K562 (cell line): ENCODE data around the gene RBM4B. TPM values are rescaled to one million over a fixed set of nuclear protein-coding genes. Genes with fewer than 3 reads are reported as not detected.

Experiments
- HNRNPK ChIP-seq: fragments of 200-400 bp; formaldehyde crosslinking; IDR thresholded peaks from one replicate; pipeline ENCODE4 v1.6.1; 2018; ENCODE audit warnings: mild to moderate bottlenecking, low read depth, low read length; ENCODE audit not compliant: poor library complexity, severe bottlenecking
- MYC ChIP-seq, 2 experiments: fragments of 250-450 bp in 1 of 2; sonication (Bioruptor Pico) in 1 of 2; IDR thresholded peaks; 2 replicates each; pipeline versions ENCODE4 v1.5.1 to v1.6.1; 2012 to 2021; ENCODE audit warnings: low read depth in 2 of 2, borderline replicate concordance in 1 of 2, improper control_type of control experiment in 1 of 2, low read length in 1 of 2, mild to moderate bottlenecking in 1 of 2, moderate library complexity in 1 of 2
- PURB ChIP-seq: sonication (generic); formaldehyde crosslinking; IDR thresholded peaks from 2 replicates; pipeline ENCODE4 v1.9.0; 2021; ENCODE audit warnings: low read depth, mild to moderate bottlenecking, missing genetic modification reagents
- U2AF1 ChIP-seq: fragments of 200-400 bp; formaldehyde crosslinking; optimal IDR thresholded peaks from 2 replicates; pipeline ENCODE3; 2017; ENCODE audit warnings: mild to moderate bottlenecking, low read depth, low read length, moderate library complexity
- ZNF133 ChIP-seq: fragments of 250-450 bp; sonication (Bioruptor Pico); IDR thresholded peaks from 2 replicates; pipeline ENCODE4 v1.4.0; 2020; ENCODE audit warnings: mild to moderate bottlenecking
- polyA plus RNA-seq, 8 experiments: library from polyadenylated mRNA; depleted of rRNA in 4 of 8; stranded (reverse) in 5 of 8; unstranded in 3 of 8; fragments of >200 nt; fragmentation: Nextera tagmentation in 2 of 8; fragmentation: Illumina TruSeq in 1 of 8; extraction: Ambion mirVana in 2 of 8; extraction: Trizol in 1 of 8; gene quantifications; 2 replicates each; pipeline versions ENCODE4 v1.2.1 to v1.2.3, GENCODE V29; 2011 to 2014; ENCODE audit warnings: inconsistent platforms in 1 of 8, missing spikeins in 1 of 8
- total RNA-seq, 7 experiments: library from RNA; depleted of rRNA in 6 of 7; stranded (reverse); fragments of >200 nt in 6 of 7; fragmentation: Illumina TruSeq in 2 of 7; extraction: Trizol in 2 of 7; gene quantifications; 2 replicates each; pipeline versions ENCODE4 v1.2.1 to v1.2.3, GENCODE V29; 2011 to 2021; ENCODE audit warnings: low replicate concordance in 1 of 7
- TF ChIP-seq, protein P1 (sequence below): fragments of 450-650 bp; IDR thresholded peaks from 2 replicates; pipeline ENCODE4 v1.6.1; 2016; ENCODE audit warnings: borderline replicate concordance
- TF ChIP-seq, protein P2 (sequence below): fragments of 450-650 bp; IDR thresholded peaks from 2 replicates; pipeline ENCODE4 v1.6.1; 2017; ENCODE audit warnings: mild to moderate bottlenecking, moderate library complexity
- TF ChIP-seq, protein P3 (sequence below): fragments of 450-650 bp; IDR thresholded peaks from 2 replicates; pipeline ENCODE4 v1.6.1; 2016; ENCODE audit warnings: mild to moderate bottlenecking

RBM4B gene
- total and polyA plus RNA-seq, 9 of the 15 experiments (the other 6 are each of a cell fraction or from before 2014, with no cell fraction given), result 14.6 to 39.9 (median 23.3) TPM

DNA sequence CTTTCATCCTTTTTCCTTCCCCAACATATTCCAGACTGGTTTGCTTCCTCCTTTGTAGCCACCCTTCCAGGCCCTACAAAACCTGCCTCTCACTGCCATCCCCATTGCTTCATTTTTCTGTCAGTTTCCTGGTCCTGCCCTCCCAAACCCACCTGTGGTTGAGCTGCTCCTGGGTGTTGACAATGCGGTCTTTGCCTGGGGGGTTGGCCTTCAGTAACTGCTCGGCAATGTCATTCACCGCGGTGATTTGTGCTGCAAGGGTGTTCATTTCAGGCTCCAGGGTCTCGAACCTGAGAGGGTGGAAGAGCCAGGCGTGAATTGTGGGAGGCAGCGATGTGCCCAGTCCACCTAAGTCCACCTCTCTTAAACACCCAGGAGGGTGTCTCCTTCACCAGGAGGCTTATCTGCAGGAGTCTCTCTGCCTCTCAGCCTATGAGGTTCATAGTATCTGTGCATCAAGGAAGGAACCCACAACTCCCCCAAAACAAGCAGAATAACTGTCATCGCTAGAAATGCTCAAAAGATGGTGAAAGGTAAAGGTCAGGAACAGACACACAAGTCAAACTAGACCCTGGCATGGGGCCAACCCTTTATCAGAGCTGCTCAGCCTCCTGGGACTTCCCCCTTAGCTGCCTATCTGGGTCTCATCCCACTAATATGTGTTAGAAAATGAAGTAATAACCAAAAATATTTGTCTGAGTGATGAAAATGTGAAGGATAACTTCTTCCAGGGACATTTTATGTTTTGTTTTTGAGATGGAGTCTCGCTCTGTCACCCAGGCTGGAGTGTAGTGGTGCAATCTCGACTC lies 23.9 kb upstream of the RBM4B start (continued):
- TF ChIP-seq, protein P1, sequence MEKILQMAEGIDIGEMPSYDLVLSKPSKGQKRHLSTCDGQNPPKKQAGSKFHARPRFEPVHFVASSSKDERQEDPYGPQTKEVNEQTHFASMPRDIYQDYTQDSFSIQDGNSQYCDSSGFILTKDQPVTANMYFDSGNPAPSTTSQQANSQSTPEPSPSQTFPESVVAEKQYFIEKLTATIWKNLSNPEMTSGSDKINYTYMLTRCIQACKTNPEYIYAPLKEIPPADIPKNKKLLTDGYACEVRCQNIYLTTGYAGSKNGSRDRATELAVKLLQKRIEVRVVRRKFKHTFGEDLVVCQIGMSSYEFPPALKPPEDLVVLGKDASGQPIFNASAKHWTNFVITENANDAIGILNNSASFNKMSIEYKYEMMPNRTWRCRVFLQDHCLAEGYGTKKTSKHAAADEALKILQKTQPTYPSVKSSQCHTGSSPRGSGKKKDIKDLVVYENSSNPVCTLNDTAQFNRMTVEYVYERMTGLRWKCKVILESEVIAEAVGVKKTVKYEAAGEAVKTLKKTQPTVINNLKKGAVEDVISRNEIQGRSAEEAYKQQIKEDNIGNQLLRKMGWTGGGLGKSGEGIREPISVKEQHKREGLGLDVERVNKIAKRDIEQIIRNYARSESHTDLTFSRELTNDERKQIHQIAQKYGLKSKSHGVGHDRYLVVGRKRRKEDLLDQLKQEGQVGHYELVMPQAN, result no peak
- TF ChIP-seq HNRNPK (no peak), PURB (no peak), U2AF1 (no peak), ZNF133 (CRISPR knock-in tag) (no peak), MYC (IDR thresholded peaks at IDR 0.05; ENCODE audit: low read depth, low read length) (no peak), MYC (CRISPR knock-in tag; IDR thresholded peaks at IDR 0.05; ENCODE audit: borderline replicate concordance, low read depth) (no peak)
- TF ChIP-seq, protein P2, sequence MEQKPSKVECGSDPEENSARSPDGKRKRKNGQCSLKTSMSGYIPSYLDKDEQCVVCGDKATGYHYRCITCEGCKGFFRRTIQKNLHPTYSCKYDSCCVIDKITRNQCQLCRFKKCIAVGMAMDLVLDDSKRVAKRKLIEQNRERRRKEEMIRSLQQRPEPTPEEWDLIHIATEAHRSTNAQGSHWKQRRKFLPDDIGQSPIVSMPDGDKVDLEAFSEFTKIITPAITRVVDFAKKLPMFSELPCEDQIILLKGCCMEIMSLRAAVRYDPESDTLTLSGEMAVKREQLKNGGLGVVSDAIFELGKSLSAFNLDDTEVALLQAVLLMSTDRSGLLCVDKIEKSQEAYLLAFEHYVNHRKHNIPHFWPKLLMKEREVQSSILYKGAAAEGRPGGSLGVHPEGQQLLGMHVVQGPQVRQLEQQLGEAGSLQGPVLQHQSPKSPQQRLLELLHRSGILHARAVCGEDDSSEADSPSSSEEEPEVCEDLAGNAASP, result no peak
- TF ChIP-seq, protein P3, sequence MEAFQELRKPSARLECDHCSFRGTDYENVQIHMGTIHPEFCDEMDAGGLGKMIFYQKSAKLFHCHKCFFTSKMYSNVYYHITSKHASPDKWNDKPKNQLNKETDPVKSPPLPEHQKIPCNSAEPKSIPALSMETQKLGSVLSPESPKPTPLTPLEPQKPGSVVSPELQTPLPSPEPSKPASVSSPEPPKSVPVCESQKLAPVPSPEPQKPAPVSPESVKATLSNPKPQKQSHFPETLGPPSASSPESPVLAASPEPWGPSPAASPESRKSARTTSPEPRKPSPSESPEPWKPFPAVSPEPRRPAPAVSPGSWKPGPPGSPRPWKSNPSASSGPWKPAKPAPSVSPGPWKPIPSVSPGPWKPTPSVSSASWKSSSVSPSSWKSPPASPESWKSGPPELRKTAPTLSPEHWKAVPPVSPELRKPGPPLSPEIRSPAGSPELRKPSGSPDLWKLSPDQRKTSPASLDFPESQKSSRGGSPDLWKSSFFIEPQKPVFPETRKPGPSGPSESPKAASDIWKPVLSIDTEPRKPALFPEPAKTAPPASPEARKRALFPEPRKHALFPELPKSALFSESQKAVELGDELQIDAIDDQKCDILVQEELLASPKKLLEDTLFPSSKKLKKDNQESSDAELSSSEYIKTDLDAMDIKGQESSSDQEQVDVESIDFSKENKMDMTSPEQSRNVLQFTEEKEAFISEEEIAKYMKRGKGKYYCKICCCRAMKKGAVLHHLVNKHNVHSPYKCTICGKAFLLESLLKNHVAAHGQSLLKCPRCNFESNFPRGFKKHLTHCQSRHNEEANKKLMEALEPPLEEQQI, result peak; percentile 39; the same call in 1 of the 2 replicates
